Breast epithelium (tissue), 3 donors: ENCODE results near the gene FBXO33.

Experiments used
- CTCF ChIP-seq, 3 donors: fragments of 450-650 bp; IDR thresholded peaks; one replicate each; pipeline ENCODE4 v1.5.1; 2016 to 2017; ENCODE audit warnings: antibody characterized with exemption in 3 of 3, mild to moderate bottlenecking in 3 of 3, moderate library complexity in 3 of 3
- POLR2A ChIP-seq: fragments of 450-650 bp; IDR thresholded peaks from one replicate; pipeline ENCODE4 v1.6.1; 2016; ENCODE audit warnings: antibody characterized with exemption, mild to moderate bottlenecking, moderate library complexity

- TF ChIP-seq CTCF (IDR thresholded peaks at IDR 0.05), result peak in 2 of 3 donors; percentile 23 to 36
- TF ChIP-seq POLR2A, result no peak
These were observed 63.8 kb downstream of the FBXO33 start for GRCh38 chr14:39368261-39368959.
